Kidney capillary endothelial cell (primary cell): ENCODE data around the gene PKDREJ.
"Not testable (repeated sequence)": the region's sequence is repeated elsewhere in the genome, so short reads cannot be mapped to it uniquely, and the experiment has no call there.

Experiments used
- DNase-seq: peaks from one replicate; pipeline ENCODE4 v3.0.0-alpha.2; 2018; ENCODE audit warnings: low spot score

PKDREJ gene

GRCh38 chr22:46263216-46263590 is at the start of gene PKDREJ:
TSS of gene PKDREJ (minus strand) at chr22:46263343. CDS start at chr22:46263322, 21 bp downstream.
- no peak for DNase-seq

- not testable (repeated sequence) for DNase-seq
Measured at GRCh38 chr22:46312848-46313247, 49.7 kb upstream of the PKDREJ start.

- DNase-seq = no peak
Measured at GRCh38 chr22:46312056-46312455, 48.9 kb upstream of the PKDREJ start.

GRCh38 chr22:46309526-46310085 is 46.5 kb upstream of the PKDREJ start:
- no peak for DNase-seq

GRCh38 chr22:46308283-46308988 is 45.3 kb upstream of the PKDREJ start:
- DNase-seq = no peak

- no peak for DNase-seq
Measured at GRCh38 chr22:46303347-46303965, 40.3 kb upstream of the PKDREJ start.

GRCh38 chr22:46300491-46300890 is 37.3 kb upstream of the PKDREJ start:
- DNase-seq = no peak

GRCh38 chr22:46299101-46299500 is 36.0 kb upstream of the PKDREJ start:
- DNase-seq = no peak

GRCh38 chr22:46297151-46297812 is 34.1 kb upstream of the PKDREJ start:
- DNase-seq = no peak

GRCh38 chr22:46296257-46297150 is 33.4 kb upstream of the PKDREJ start, which contains the start of gene GTSE1:
TSS of gene GTSE1 (plus strand) at chr22:46296870. CDS start at chr22:46297401, 531 bp downstream.
- DNase-seq = peak; percentile 99

GRCh38 chr22:46295277-46295971 is 32.3 kb upstream of the PKDREJ start:
- no peak for DNase-seq

GRCh38 chr22:46294784-46295183 is 31.6 kb upstream of the PKDREJ start:
- DNase-seq = no peak

- DNase-seq = no peak
Measured at GRCh38 chr22:46293577-46294260, 30.6 kb upstream of the PKDREJ start.

- DNase-seq = no peak
Measured at GRCh38 chr22:46292732-46293131, 29.6 kb upstream of the PKDREJ start.

- no peak for DNase-seq
Measured at GRCh38 chr22:46292173-46292572, 29.0 kb upstream of the PKDREJ start.

- no peak for DNase-seq
Measured at GRCh38 chr22:46290843-46291785, 28.0 kb upstream of the PKDREJ start.

- no peak for DNase-seq
Measured at GRCh38 chr22:46290121-46290842, 27.1 kb upstream of the PKDREJ start.

GRCh38 chr22:46289244-46289891 is 26.2 kb upstream of the PKDREJ start:
- no peak for DNase-seq
